PC-9 (cell line): ENCODE measurements around the gene CNTNAP2.

ENCODE experiments used
- EZH2 ChIP-seq: fragments of 200-600 bp; sonication (generic); IDR thresholded peaks from 2 replicates; pipeline ENCODE4 v1.8.0; 2017; ENCODE audit warnings: antibody characterized with exemption, low read depth
- TF ChIP-seq, protein P1 (sequence below): fragments of 200-600 bp; sonication (generic); conservative IDR thresholded peaks from 2 replicates; pipeline ENCODE4 v1.6.1; 2017; ENCODE audit warnings: mixed run types, antibody characterized with exemption, mild to moderate bottlenecking, moderate library complexity

DNA sequence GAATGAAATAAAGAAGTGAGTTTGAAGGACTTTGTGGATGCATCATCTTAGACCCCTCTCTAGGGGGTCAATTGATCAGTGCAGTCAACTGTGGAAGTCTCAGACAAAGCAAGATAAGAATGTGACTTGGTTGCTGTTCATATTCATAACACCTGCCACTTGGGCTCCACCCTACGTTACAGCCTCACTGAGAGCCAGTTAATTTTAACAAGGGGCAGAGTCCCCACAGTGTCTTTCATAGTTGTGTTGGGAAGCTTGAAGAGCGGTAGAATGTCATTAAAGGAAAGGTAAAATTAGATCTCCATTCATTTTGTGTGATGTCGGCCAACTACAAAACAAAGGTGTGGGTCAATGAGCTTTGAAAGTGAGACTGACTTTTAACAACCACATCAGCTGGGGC is 2031.9 kb downstream of the CNTNAP2 start:
- TF ChIP-seq, protein P1, sequence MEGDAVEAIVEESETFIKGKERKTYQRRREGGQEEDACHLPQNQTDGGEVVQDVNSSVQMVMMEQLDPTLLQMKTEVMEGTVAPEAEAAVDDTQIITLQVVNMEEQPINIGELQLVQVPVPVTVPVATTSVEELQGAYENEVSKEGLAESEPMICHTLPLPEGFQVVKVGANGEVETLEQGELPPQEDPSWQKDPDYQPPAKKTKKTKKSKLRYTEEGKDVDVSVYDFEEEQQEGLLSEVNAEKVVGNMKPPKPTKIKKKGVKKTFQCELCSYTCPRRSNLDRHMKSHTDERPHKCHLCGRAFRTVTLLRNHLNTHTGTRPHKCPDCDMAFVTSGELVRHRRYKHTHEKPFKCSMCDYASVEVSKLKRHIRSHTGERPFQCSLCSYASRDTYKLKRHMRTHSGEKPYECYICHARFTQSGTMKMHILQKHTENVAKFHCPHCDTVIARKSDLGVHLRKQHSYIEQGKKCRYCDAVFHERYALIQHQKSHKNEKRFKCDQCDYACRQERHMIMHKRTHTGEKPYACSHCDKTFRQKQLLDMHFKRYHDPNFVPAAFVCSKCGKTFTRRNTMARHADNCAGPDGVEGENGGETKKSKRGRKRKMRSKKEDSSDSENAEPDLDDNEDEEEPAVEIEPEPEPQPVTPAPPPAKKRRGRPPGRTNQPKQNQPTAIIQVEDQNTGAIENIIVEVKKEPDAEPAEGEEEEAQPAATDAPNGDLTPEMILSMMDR: no peak
- no peak for TF ChIP-seq EZH2
